Measurements from ENCODE around the gene MCU. TPM values are rescaled to one million over a fixed set of nuclear protein-coding genes. Genes with fewer than 3 reads are reported as not detected.
A peak's percentile ranks its signal among the peaks of the same experiment; 100 is the strongest.

MCU gene
- total and polyA plus RNA-seq, 2 of the 4 experiments (the other 2 are of a cell fraction): 36.2 to 36.7 TPM

DNA sequence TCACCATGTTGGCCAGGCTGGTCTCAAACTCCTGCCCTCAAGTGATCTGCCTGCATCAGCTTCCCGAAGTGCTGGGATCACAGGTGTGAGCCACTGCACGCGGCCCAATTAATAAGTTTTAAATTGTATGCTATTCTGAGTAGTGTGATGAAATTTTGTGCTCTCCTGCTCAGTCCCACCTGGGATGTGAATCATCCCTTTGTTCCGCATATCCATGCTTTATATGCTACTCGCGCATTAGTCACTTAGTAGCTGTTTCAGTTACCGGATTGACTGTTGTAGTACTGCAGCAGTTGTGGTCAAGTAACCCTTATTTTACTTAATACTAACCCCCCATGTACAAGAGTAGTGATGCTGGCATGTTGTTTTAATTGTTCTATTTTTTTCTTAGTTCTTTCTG is 154.3 kb downstream of the MCU start:
- no peaks in the 10 kb centered on the region for H3K27me3 ChIP-seq (ENCODE audit: control insufficient read depth, insufficient read depth, low read length)
- ChIA-PET CTCF (no interaction called here), POLR2A (ENCODE audit: unreplicated experiment) (no interaction called here)
- no peaks in the 10 kb centered on the region for H3K9me3 ChIP-seq (ENCODE audit: control insufficient read depth, insufficient read depth, low read length)
- peaks cover 4% of the 10 kb centered on the region; the same call in 1 of the 2 replicates for H3K4me1 ChIP-seq (ENCODE audit: control insufficient read depth, insufficient read depth, low read length)
- H2BK20ac ChIP-seq (ENCODE audit: low read depth, low read length): no peak overlapping the region
- no peak overlapping the region for H2BK15ac ChIP-seq (ENCODE audit: low read depth, low read length)
- peaks cover 12 to 34% of the 10 kb centered on the region in 2 experiments for H3K79me1 ChIP-seq (ENCODE audit: low read depth in 1 of 2, low read length in 2 of 2)
- no peak overlapping the region for H3K18ac ChIP-seq (ENCODE audit: low read depth, low read length)
- no peak overlapping the region for H3K14ac ChIP-seq (replicated peaks; ENCODE audit: low read depth, low read length)
- H3K27ac ChIP-seq (ENCODE audit: insufficient read depth, low read length): no peak overlapping the region; the same call in 1 of the 2 replicates
- H3K9me1 ChIP-seq (ENCODE audit: insufficient read depth, low read length): no peaks in the 10 kb centered on the region; the same call in 1 of the 2 replicates
- dilution Hi-C loops (cut with HindIII; ENCODE audit: low sequenced_read_pairs, unreplicated experiment) (no loop called here), intact Hi-C loops (cut with micrococcal nuclease) (no loop called here), in situ Hi-C loops (cut with MboI; ENCODE audit: low sequenced_read_pairs) (no loop called here)
- no peak overlapping the region for H2AK5ac ChIP-seq (ENCODE audit: low read depth, low read length)
- DNase-seq (peak; percentile 89), ATAC-seq (ENCODE audit: low read depth) (peak; percentile 89)
- H4K5ac ChIP-seq (ENCODE audit: low read depth, low read length): no peak overlapping the region
- BruUV-seq (replicated peaks): no TSS peak
- no CpG with 5 or more reads among the region's 7 CpGs for WGBS, 2 experiments (ENCODE audit: extremely low coverage in 2 of 2, insufficient read length in 1 of 2)
- H3K23ac ChIP-seq (ENCODE audit: low read depth, low read length): no peak overlapping the region
- H2BK120ac ChIP-seq (ENCODE audit: low read depth, low read length): no peak overlapping the region
- H4K20me1 ChIP-seq (ENCODE audit: insufficient read depth, low read length): peaks cover 3% of the 10 kb centered on the region; the same call in 1 of the 2 replicates
- H3K4me3 ChIP-seq (ENCODE audit: insufficient read depth, low read depth, low read length): no peak overlapping the region
- H3K36me3 ChIP-seq (ENCODE audit: control insufficient read depth, insufficient read depth, low read length): no peaks in the 10 kb centered on the region; the same call in 1 of the 2 replicates
- H2BK5ac ChIP-seq (ENCODE audit: low read depth, low read length, poor library complexity, severe bottlenecking): no peak overlapping the region
- H2AK9ac ChIP-seq (replicated peaks; ENCODE audit: low read depth, low read length, poor library complexity): no peak overlapping the region
- no peak overlapping the region for H3K9ac ChIP-seq (ENCODE audit: low read depth, low read length)
- H3K4me2 ChIP-seq (ENCODE audit: low read depth, low read length): no peak overlapping the region
- TF ChIP-seq FOS (IDR thresholded peaks at IDR 0.05; ENCODE audit: low read depth, low read length): peak; percentile 54
- TF ChIP-seq BHLHE40 (IDR thresholded peaks at IDR 0.05; ENCODE audit: low read depth, low read length): 0 out of 2 replicates have a peak, but pooled peaks have one; percentile 22
- TF ChIP-seq, protein P1, sequence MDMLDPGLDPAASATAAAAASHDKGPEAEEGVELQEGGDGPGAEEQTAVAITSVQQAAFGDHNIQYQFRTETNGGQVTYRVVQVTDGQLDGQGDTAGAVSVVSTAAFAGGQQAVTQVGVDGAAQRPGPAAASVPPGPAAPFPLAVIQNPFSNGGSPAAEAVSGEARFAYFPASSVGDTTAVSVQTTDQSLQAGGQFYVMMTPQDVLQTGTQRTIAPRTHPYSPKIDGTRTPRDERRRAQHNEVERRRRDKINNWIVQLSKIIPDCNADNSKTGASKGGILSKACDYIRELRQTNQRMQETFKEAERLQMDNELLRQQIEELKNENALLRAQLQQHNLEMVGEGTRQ (IDR thresholded peaks at IDR 0.05; ENCODE audit: low read depth, low read length): no peak
- TF ChIP-seq MAFK (IDR thresholded peaks at IDR 0.05; ENCODE audit: low read depth, low read length): peak; percentile 19; the same call in 1 of the 2 replicates
- TF ChIP-seq CEBPB (IDR thresholded peaks at IDR 0.05; ENCODE audit: low read depth, low read length): peak; percentile 68
- H3K56ac ChIP-seq (ENCODE audit: extremely low read depth, insufficient read depth, low read length): no peak overlapping the region
- H4K91ac ChIP-seq (ENCODE audit: insufficient read depth, low read depth, low read length): no peak overlapping the region
- no peak overlapping the region for H4K8ac ChIP-seq (ENCODE audit: low read depth in 2 of 2, low read length in 2 of 2)
- H2AFZ ChIP-seq (replicated peaks; ENCODE audit: low read length, poor library complexity): no peak overlapping the region
- H3K4ac ChIP-seq (ENCODE audit: low read depth, low read length): no peak overlapping the region

All from IMR-90 (cell line).